HEK293 (cell line): Measurements from ENCODE around the gene TRPM7.

ENCODE experiments used
- CTCF ChIA-PET: fragments of 350-600 bp; formaldehyde crosslinking; extraction: SDS; loops from one replicate; lab custom pipeline; 2021; ENCODE audit warnings: antibody characterized with exemption; lab: Yijun Ruan, JAX
- POLR2A ChIA-PET: fragments of 300-600 bp; formaldehyde crosslinking; extraction: SDS; loops from one replicate; lab custom pipeline; 2020; ENCODE audit warnings: antibody characterized with exemption, inconsistent platforms; lab: Yijun Ruan, JAX
- H3K27ac ChIP-seq: fragments of 200-500 bp; sonication (Bioruptor generic); 2 replicates; pipeline ENCODE4 v1.5.1; 2014; ENCODE audit warnings: low read depth, low read length, control low read depth, inconsistent platforms; ENCODE audit errors: extremely low read depth
- H3K36me3 ChIP-seq, 2 experiments: fragments of 200-500 bp in 1 of 2; sonication (Bioruptor generic) in 1 of 2; 1 replicate in 1 of 2; 2 replicates in 1 of 2; pipeline ENCODE4 v1.5.1; 2014 to 2017; ENCODE audit warnings: inconsistent platforms in 2 of 2, low read length in 2 of 2; ENCODE audit not compliant: control insufficient read depth in 2 of 2, insufficient read depth in 1 of 2
- H3K4me1 ChIP-seq: fragments of 200-500 bp; sonication (Bioruptor generic); 2 replicates; pipeline ENCODE4 v1.5.1; 2014; ENCODE audit warnings: mild to moderate bottlenecking, low read length, inconsistent platforms; ENCODE audit not compliant: control insufficient read depth, insufficient read depth
- H3K4me3 ChIP-seq: 2 replicates; pipeline ENCODE4 v1.5.1; 2011; ENCODE audit warnings: low read depth, mild to moderate bottlenecking, control low read depth, low read length, moderate library complexity
- H3K9me3 ChIP-seq: fragments of 200-500 bp; sonication (Bioruptor generic); 2 replicates; pipeline ENCODE4 v1.5.1; 2014; ENCODE audit warnings: low read depth, low read length, inconsistent platforms; ENCODE audit not compliant: control insufficient read depth, insufficient read depth
- CTCF ChIP-seq: fragments of 450-650 bp; formaldehyde crosslinking; IDR thresholded peaks from 2 replicates; pipeline ENCODE4 v1.5.1; 2016; ENCODE audit warnings: missing biosample characterization, missing genetic modification characterization
- PRDM1 ChIP-seq: fragments of 450-650 bp; formaldehyde crosslinking; IDR thresholded peaks from 2 replicates; pipeline ENCODE4; 2016; ENCODE audit warnings: missing biosample characterization, missing genetic modification characterization
- PRDM6 ChIP-seq: fragments of 450-650 bp; formaldehyde crosslinking; IDR thresholded peaks from 2 replicates; pipeline ENCODE4 v1.5.1; 2017; ENCODE audit warnings: missing biosample characterization, missing genetic modification characterization
- SCRT2 ChIP-seq: fragments of 450-650 bp; formaldehyde crosslinking; IDR thresholded peaks from 2 replicates; pipeline ENCODE4 v1.5.1; 2016; ENCODE audit warnings: missing biosample characterization, missing genetic modification characterization
- SP3 ChIP-seq: fragments of 450-650 bp; formaldehyde crosslinking; IDR thresholded peaks from 2 replicates; pipeline ENCODE4 v1.5.1; 2016; ENCODE audit warnings: missing biosample characterization, missing genetic modification characterization
- TCF7L2 ChIP-seq: IDR thresholded peaks from 2 replicates; pipeline ENCODE4 v1.6.1; 2011; ENCODE audit warnings: low read depth, mild to moderate bottlenecking, inconsistent platforms, low read length, moderate library complexity, borderline replicate concordance
- ZBTB48 ChIP-seq: fragments of 450-650 bp; formaldehyde crosslinking; IDR thresholded peaks from 2 replicates; pipeline ENCODE4 v1.5.1; 2016; ENCODE audit warnings: missing biosample characterization, missing genetic modification characterization
- ZBTB6 ChIP-seq: fragments of 450-650 bp; formaldehyde crosslinking; IDR thresholded peaks from 2 replicates; pipeline ENCODE4 v1.5.1; 2017; ENCODE audit warnings: missing biosample characterization, missing genetic modification characterization
- ZNF114 ChIP-seq: fragments of 450-650 bp; formaldehyde crosslinking; IDR thresholded peaks from 2 replicates; pipeline ENCODE4 v1.5.0; 2017; ENCODE audit warnings: missing biosample characterization, missing genetic modification characterization
- ZNF133 ChIP-seq: fragments of 450-650 bp; formaldehyde crosslinking; IDR thresholded peaks from 2 replicates; pipeline ENCODE4 v1.5.1; 2016; ENCODE audit warnings: missing biosample characterization, missing genetic modification characterization
- ZNF239 ChIP-seq: fragments of 450-650 bp; formaldehyde crosslinking; IDR thresholded peaks from 2 replicates; pipeline ENCODE4 v1.5.1; 2016; ENCODE audit warnings: missing biosample characterization, missing genetic modification characterization
- ZNF292 ChIP-seq: fragments of 450-650 bp; formaldehyde crosslinking; IDR thresholded peaks from 2 replicates; pipeline ENCODE4 v1.5.1; 2016; ENCODE audit warnings: low read depth, missing biosample characterization, missing genetic modification characterization, borderline replicate concordance
- ZNF335 ChIP-seq: fragments of 450-650 bp; formaldehyde crosslinking; conservative IDR thresholded peaks from 2 replicates; pipeline ENCODE4 v1.5.1; 2016; ENCODE audit warnings: missing biosample characterization, missing genetic modification characterization
- ZNF433 ChIP-seq: fragments of 450-650 bp; formaldehyde crosslinking; IDR thresholded peaks from 2 replicates; pipeline ENCODE4 v1.5.1; 2016; ENCODE audit warnings: missing biosample characterization, missing genetic modification characterization, low read depth
- ZNF529 ChIP-seq: fragments of 450-650 bp; formaldehyde crosslinking; IDR thresholded peaks from 2 replicates; pipeline ENCODE4 v1.5.1; 2017; ENCODE audit warnings: missing genetic modification characterization, missing biosample characterization; ENCODE audit not compliant: insufficient replicate concordance
- ZNF76 ChIP-seq: fragments of 450-650 bp; formaldehyde crosslinking; IDR thresholded peaks from 2 replicates; pipeline ENCODE4; 2016; ENCODE audit warnings: low read depth, missing biosample characterization, missing genetic modification characterization, borderline replicate concordance
- ZNF830 ChIP-seq: fragments of 450-650 bp; IDR thresholded peaks from 2 replicates; pipeline ENCODE4 v1.5.0; 2018; ENCODE audit warnings: missing biosample characterization, missing genetic modification characterization, low read depth, mild to moderate bottlenecking, moderate library complexity
- TF ChIP-seq, protein P1 (sequence below): fragments of 450-650 bp; formaldehyde crosslinking; IDR thresholded peaks from 2 replicates; pipeline ENCODE4 v1.5.1; 2016; ENCODE audit warnings: missing biosample characterization, missing genetic modification characterization
- TF ChIP-seq, protein P2 (sequence below): fragments of 450-650 bp; formaldehyde crosslinking; IDR thresholded peaks from 2 replicates; pipeline ENCODE4 v1.5.1; 2016; ENCODE audit warnings: missing biosample characterization, missing genetic modification characterization
- TF ChIP-seq, protein P3 (sequence below): fragments of 450-650 bp; formaldehyde crosslinking; IDR thresholded peaks from 2 replicates; pipeline ENCODE4 v1.5.1; 2016; ENCODE audit warnings: missing biosample characterization, missing genetic modification characterization

The TRPM7 gene

GRCh38 chr15:50735156-50735555 lies 48.6 kb upstream of the TRPM7 start (continued):
- no peak for TF ChIP-seq PRDM6 (tag by site-specific recombination)

- ChIA-PET POLR2A (no interaction called here), CTCF (interaction anchor here (0.7 kb wide), 1 partner anchor 28 kb away, joined by 4 read pairs; no protein-coding TSS in a partner anchor)
- Histone ChIP-seq H3K9me3 (no peaks in the 10 kb centered on the region), H3K4me3 (no peak overlapping the region), H3K36me3 (peaks cover 4 to 18% of the 10 kb centered on the region in 2 experiments), H3K27ac (no peak overlapping the region), H3K4me1 (no peaks in the 10 kb centered on the region)
- TF ChIP-seq ZNF76 (tag by site-specific recombination) (no peak), ZNF335 (tag by site-specific recombination) (no peak), ZNF292 (no peak), ZNF133 (tag by site-specific recombination) (no peak), SCRT2 (no peak), TCF7L2 (no peak)
- TF ChIP-seq, protein P1, sequence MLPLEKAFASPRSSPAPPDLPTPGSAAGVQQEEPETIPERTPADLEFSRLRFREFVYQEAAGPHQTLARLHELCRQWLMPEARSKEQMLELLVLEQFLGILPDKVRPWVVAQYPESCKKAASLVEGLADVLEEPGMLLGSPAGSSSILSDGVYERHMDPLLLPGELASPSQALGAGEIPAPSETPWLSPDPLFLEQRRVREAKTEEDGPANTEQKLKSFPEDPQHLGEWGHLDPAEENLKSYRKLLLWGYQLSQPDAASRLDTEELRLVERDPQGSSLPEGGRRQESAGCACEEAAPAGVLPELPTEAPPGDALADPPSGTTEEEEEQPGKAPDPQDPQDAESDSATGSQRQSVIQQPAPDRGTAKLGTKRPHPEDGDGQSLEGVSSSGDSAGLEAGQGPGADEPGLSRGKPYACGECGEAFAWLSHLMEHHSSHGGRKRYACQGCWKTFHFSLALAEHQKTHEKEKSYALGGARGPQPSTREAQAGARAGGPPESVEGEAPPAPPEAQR (tag by site-specific recombination), result no peak
These were observed 39.7 kb upstream of the TRPM7 start for GRCh38 chr15:50726315-50726714.

DNA sequence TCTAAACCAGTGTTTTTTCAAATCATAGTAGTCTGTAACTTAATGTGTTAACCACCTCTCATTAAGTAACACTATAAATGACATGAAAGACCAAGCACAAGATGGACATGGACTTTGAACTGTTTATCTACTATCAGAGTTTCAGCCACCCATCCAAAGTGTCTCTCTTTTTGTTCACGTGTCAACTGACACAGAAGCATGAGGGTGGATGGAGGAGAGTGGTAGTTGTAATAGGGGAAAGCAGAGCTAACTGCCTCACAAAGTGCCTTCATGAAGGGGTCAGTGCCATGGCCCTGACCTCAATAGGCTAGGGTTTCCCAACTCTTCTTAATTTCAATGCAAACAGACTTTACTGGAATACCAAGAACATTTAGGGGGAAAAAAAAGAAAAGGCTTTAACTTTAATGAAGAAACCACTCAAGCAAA lies 32.1 kb upstream of the TRPM7 start:
- H3K4me3 ChIP-seq, result no peak overlapping the region
- no peaks in the 10 kb centered on the region for H3K4me1 ChIP-seq
- ChIA-PET POLR2A (interaction anchor here (0.6 kb wide), 1 partner anchor 129 kb away, joined by 3 read pairs; no protein-coding TSS in a partner anchor), CTCF (no interaction called here)
- no peaks in the 10 kb centered on the region for H3K9me3 ChIP-seq
- no peak overlapping the region for H3K27ac ChIP-seq
- no peak for TF ChIP-seq ZNF114 (tag by site-specific recombination)
- peaks cover 0 to 18% of the 10 kb centered on the region in 2 experiments; a peak in 2 of 3 replicates for H3K36me3 ChIP-seq

DNA sequence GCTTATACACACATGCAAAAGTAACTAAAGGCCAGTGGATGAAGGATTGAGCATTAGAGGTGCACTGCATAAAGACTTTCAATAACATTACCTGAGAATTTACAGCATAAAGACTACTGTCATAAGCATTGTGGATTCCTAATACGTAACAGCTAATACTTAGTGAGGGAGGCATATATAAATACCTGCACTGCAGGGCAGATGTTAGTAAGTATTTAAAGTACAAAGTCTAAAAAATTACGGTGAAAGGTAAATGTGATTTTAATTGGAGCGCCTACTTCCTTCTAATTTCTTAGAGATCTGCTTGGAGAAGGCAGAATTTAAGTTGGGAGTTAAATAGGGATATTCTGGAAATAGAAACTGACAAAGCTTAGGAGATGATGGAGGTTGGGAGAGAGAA lies 25.4 kb upstream of the TRPM7 start:
- Histone ChIP-seq H3K9me3 (no peaks in the 10 kb centered on the region), H3K4me1 (no peaks in the 10 kb centered on the region), H3K4me3 (no peak overlapping the region), H3K27ac (no peak overlapping the region), H3K36me3 (peaks cover 0 to 6% of the 10 kb centered on the region in 2 experiments; a peak in 2 of 3 replicates)
- POLR2A ChIA-PET, result no interaction called here
- CTCF ChIA-PET, result no interaction called here
- TF ChIP-seq, protein P2, sequence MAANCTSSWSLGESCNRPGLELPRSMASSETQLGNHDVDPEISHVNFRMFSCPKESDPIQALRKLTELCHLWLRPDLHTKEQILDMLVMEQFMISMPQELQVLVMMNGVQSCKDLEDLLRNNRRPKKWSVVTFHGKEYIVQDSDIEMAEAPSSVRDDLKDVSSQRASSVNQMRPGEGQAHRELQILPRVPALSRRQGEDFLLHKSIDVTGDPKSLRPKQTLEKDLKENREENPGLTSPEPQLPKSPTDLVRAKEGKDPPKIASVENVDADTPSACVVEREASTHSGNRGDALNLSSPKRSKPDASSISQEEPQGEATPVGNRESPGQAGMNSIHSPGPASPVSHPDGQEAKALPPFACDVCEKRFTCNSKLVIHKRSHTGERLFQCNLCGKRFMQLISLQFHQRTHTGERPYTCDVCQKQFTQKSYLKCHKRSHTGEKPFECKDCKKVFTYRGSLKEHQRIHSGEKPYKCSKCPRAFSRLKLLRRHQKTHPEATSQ (tag by site-specific recombination), result no peak
- TF ChIP-seq CTCF (tag by site-specific recombination), result no peak
- no peak for TF ChIP-seq ZBTB48 (tag by site-specific recombination)
- no peak for TF ChIP-seq ZNF239 (tag by site-specific recombination)
- no peak for TF ChIP-seq SP3
- TF ChIP-seq ZNF529 (tag by site-specific recombination), result no peak
- TF ChIP-seq ZNF830 (tag by site-specific recombination), result no peak
- no peak for TF ChIP-seq PRDM1 (tag by site-specific recombination)
- TF ChIP-seq, protein P3, sequence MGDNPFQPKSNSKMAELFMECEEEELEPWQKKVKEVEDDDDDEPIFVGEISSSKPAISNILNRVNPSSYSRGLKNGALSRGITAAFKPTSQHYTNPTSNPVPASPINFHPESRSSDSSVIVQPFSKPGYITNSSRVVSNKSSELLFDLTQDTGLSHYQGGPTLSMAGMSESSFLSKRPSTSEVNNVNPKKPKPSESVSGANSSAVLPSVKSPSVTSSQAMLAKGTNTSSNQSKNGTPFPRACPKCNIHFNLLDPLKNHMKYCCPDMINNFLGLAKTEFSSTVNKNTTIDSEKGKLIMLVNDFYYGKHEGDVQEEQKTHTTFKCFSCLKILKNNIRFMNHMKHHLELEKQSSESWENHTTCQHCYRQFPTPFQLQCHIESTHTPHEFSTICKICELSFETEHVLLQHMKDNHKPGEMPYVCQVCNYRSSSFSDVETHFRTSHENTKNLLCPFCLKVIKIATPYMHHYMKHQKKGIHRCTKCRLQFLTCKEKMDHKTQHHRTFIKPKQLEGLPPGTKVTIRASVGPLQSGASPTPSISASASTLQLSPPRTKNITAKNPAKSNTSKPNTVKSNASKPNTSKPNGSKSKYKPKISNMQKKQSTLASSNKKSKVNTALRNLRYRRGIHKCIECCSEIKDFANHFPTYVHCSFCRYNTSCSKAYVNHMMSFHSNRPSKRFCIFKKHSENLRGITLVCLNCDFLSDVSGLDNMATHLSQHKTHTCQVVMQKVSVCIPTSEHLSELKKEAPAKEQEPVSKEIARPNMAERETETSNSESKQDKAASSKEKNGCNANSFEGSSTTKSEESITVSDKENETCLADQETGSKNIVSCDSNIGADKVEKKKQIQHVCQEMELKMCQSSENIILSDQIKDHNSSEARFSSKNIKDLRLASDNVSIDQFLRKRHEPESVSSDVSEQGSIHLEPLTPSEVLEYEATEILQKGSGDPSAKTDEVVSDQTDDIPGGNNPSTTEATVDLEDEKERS, result no peak
- no peak for TF ChIP-seq ZNF433 (tag by site-specific recombination)
- no peak for TF ChIP-seq ZBTB6 (tag by site-specific recombination)
